HG03354 (cell line): ENCODE data around the gene LRFN2.

Experiments used
- ATAC-seq: cut with Tn5 transposase; IDR thresholded peaks from one replicate; pipeline ENCODE4 v1.9.1; 2021; ENCODE audit warnings: mild to moderate bottlenecking; ENCODE audit not compliant: unreplicated experiment, poor library complexity, severe bottlenecking

The LRFN2 gene

GRCh38 chr6:40551966-40552505 is 35.1 kb downstream of the LRFN2 start:
- no peak for ATAC-seq

GRCh38 chr6:40550202-40551101 is 36.7 kb downstream of the LRFN2 start:
- no peak for ATAC-seq

GRCh38 chr6:40545954-40546353 is 41.2 kb downstream of the LRFN2 start:
- no peak for ATAC-seq

- no peak for ATAC-seq
Observed at GRCh38 chr6:40543776-40544175, 43.4 kb downstream of the LRFN2 start.

- ATAC-seq, result no peak
Observed at GRCh38 chr6:40543146-40543545, 44.0 kb downstream of the LRFN2 start.

- ATAC-seq, result no peak
Observed at GRCh38 chr6:40542175-40542764, 44.9 kb downstream of the LRFN2 start.

- no peak for ATAC-seq
Observed at GRCh38 chr6:40541556-40542174, 45.5 kb downstream of the LRFN2 start.

GRCh38 chr6:40540790-40541189 is 46.4 kb downstream of the LRFN2 start:
- ATAC-seq, result no peak

- no peak for ATAC-seq
Observed at GRCh38 chr6:40539853-40540252, 47.3 kb downstream of the LRFN2 start.

- no peak for ATAC-seq
Observed at GRCh38 chr6:40538556-40538955, 48.6 kb downstream of the LRFN2 start.

- ATAC-seq, result no peak
Observed at GRCh38 chr6:40537446-40537845, 49.7 kb downstream of the LRFN2 start.

GRCh38 chr6:40536442-40536841 is 50.7 kb downstream of the LRFN2 start:
- no peak for ATAC-seq

- ATAC-seq, result no peak
Observed at GRCh38 chr6:40535819-40536380, 51.3 kb downstream of the LRFN2 start.

GRCh38 chr6:40535110-40535818 is 51.9 kb downstream of the LRFN2 start:
- ATAC-seq, result no peak

- no peak for ATAC-seq
Observed at GRCh38 chr6:40532349-40533000, 54.7 kb downstream of the LRFN2 start.

GRCh38 chr6:40529919-40530318 is 57.2 kb downstream of the LRFN2 start:
- no peak for ATAC-seq

GRCh38 chr6:40529040-40529439 is 58.1 kb downstream of the LRFN2 start:
- ATAC-seq, result no peak

GRCh38 chr6:40528051-40528450 is 59.1 kb downstream of the LRFN2 start:
- ATAC-seq, result no peak

- no peak for ATAC-seq
Observed at GRCh38 chr6:40526036-40526435, 61.1 kb downstream of the LRFN2 start.
